ENCODE data around the gene TAF11L13.
"Not testable (repeated sequence)": the region's sequence is repeated elsewhere in the genome, so short reads cannot be mapped to it uniquely, and the experiment has no call there.

Gene TAF11L13

GRCh38 chr5:17619354-17619753 lies 12.5 kb upstream of the TAF11L13 start:
- H3K4me3 ChIP-seq (ENCODE audit: low read depth, low read length, poor library complexity, severe bottlenecking): no peak overlapping the region
- H2AFZ ChIP-seq (ENCODE audit: low read length): no peak overlapping the region
- H3K9me3 ChIP-seq (ENCODE audit: low read length): no peaks in the 10 kb centered on the region
- no peak overlapping the region for H3K4me2 ChIP-seq (ENCODE audit: low read length)
- no peaks in the 10 kb centered on the region for H3K9me2 ChIP-seq (ENCODE audit: low read depth, low read length)
- H3K36me3 ChIP-seq (ENCODE audit: insufficient read depth, low read length): no peaks in the 10 kb centered on the region
- H3K27me3 ChIP-seq (ENCODE audit: insufficient read depth, low read length): no peaks in the 10 kb centered on the region
- H3K79me2 ChIP-seq (ENCODE audit: insufficient read depth, low read length): no peaks in the 10 kb centered on the region
- H3F3A ChIP-seq (ENCODE audit: insufficient read depth, low read length): no peaks in the 10 kb centered on the region
- H3K9ac ChIP-seq (ENCODE audit: low read length): no peak overlapping the region
- TF ChIP-seq EZH2 (IDR thresholded peaks at IDR 0.05; ENCODE audit: borderline replicate concordance, low read length): no peak
- H4K20me1 ChIP-seq (ENCODE audit: insufficient read depth, low read length): no peaks in the 10 kb centered on the region
- H3K4me1 ChIP-seq (ENCODE audit: insufficient read depth, low read length, severe bottlenecking): no peaks in the 10 kb centered on the region
- no peak overlapping the region for H3K27ac ChIP-seq (ENCODE audit: low read depth, low read length, poor library complexity, severe bottlenecking)

- Histone ChIP-seq H3K36me3 (ENCODE audit: insufficient read depth, low read length) (no peaks in the 10 kb centered on the region), H3K79me2 (ENCODE audit: insufficient read depth, low read length) (no peaks in the 10 kb centered on the region), H2AFZ (ENCODE audit: low read length) (no peak overlapping the region), H3K4me1 (ENCODE audit: insufficient read depth, low read length, severe bottlenecking) (no peaks in the 10 kb centered on the region), H3K9me3 (ENCODE audit: low read length) (no peaks in the 10 kb centered on the region), H3K4me2 (ENCODE audit: low read length) (no peak overlapping the region), H3K9me2 (ENCODE audit: low read depth, low read length) (no peaks in the 10 kb centered on the region), H3F3A (ENCODE audit: insufficient read depth, low read length) (no peaks in the 10 kb centered on the region), H3K4me3 (ENCODE audit: low read depth, low read length, poor library complexity, severe bottlenecking) (no peak overlapping the region), H3K9ac (ENCODE audit: low read length) (no peak overlapping the region), H3K27ac (ENCODE audit: low read depth, low read length, poor library complexity, severe bottlenecking) (no peak overlapping the region), H3K27me3 (ENCODE audit: insufficient read depth, low read length) (no peaks in the 10 kb centered on the region), H4K20me1 (ENCODE audit: insufficient read depth, low read length) (no peaks in the 10 kb centered on the region)
- TF ChIP-seq EZH2 (IDR thresholded peaks at IDR 0.05; ENCODE audit: borderline replicate concordance, low read length): no peak
- peak; percentile 50; the same call in 1 of the 2 replicates for TF ChIP-seq CTCF (IDR thresholded peaks at IDR 0.05; ENCODE audit: low read length)
Observed at GRCh38 chr5:17620627-17621026, 11.3 kb upstream of the TAF11L13 start.

GRCh38 chr5:17625686-17626085 lies 6.2 kb upstream of the TAF11L13 start:
- Histone ChIP-seq H3K27ac (ENCODE audit: low read depth, low read length, poor library complexity, severe bottlenecking) (no peak overlapping the region), H3K4me3 (ENCODE audit: low read depth, low read length, poor library complexity, severe bottlenecking) (no peak overlapping the region), H3K27me3 (ENCODE audit: insufficient read depth, low read length) (no peaks in the 10 kb centered on the region), H3K4me2 (ENCODE audit: low read length) (no peak overlapping the region), H3K9ac (ENCODE audit: low read length) (no peak overlapping the region), H3F3A (ENCODE audit: insufficient read depth, low read length) (no peaks in the 10 kb centered on the region), H3K9me2 (ENCODE audit: low read depth, low read length) (no peaks in the 10 kb centered on the region), H2AFZ (ENCODE audit: low read length) (no peak overlapping the region), H3K4me1 (ENCODE audit: insufficient read depth, low read length, severe bottlenecking) (no peaks in the 10 kb centered on the region), H3K79me2 (ENCODE audit: insufficient read depth, low read length) (no peaks in the 10 kb centered on the region), H3K36me3 (ENCODE audit: insufficient read depth, low read length) (no peaks in the 10 kb centered on the region), H4K20me1 (ENCODE audit: insufficient read depth, low read length) (no peaks in the 10 kb centered on the region), H3K9me3 (ENCODE audit: low read length) (no peaks in the 10 kb centered on the region)
- no peak for TF ChIP-seq EZH2 (IDR thresholded peaks at IDR 0.05; ENCODE audit: borderline replicate concordance, low read length)

- H3K4me2 ChIP-seq (ENCODE audit: low read length): no peak within 1 kb of the TSS
- H3K36me3 ChIP-seq (ENCODE audit: insufficient read depth, low read length): no peaks in the 10 kb centered on the region
- no peaks in the 10 kb centered on the region for H3F3A ChIP-seq (ENCODE audit: insufficient read depth, low read length)
- no peaks in the 10 kb centered on the region for H3K27me3 ChIP-seq (ENCODE audit: insufficient read depth, low read length)
- H4K20me1 ChIP-seq (ENCODE audit: insufficient read depth, low read length): no peaks in the 10 kb centered on the region
- TF ChIP-seq CTCF (IDR thresholded peaks at IDR 0.05; ENCODE audit: low read length) (no peak), EZH2 (IDR thresholded peaks at IDR 0.05; ENCODE audit: borderline replicate concordance, low read length) (no peak)
- no peak within 1 kb of the TSS for H3K4me3 ChIP-seq (ENCODE audit: low read depth, low read length, poor library complexity, severe bottlenecking)
- no peaks in the 10 kb centered on the region for H3K79me2 ChIP-seq (ENCODE audit: insufficient read depth, low read length)
- no peak within 1 kb of the TSS for H2AFZ ChIP-seq (ENCODE audit: low read length)
- no peaks in the 10 kb centered on the region for H3K9me2 ChIP-seq (ENCODE audit: low read depth, low read length)
- no peaks in the 10 kb centered on the region for H3K4me1 ChIP-seq (ENCODE audit: insufficient read depth, low read length, severe bottlenecking)
- H3K9ac ChIP-seq (ENCODE audit: low read length): no peak within 1 kb of the TSS
- H3K9me3 ChIP-seq (ENCODE audit: low read length): no peaks in the 10 kb centered on the region
- H3K27ac ChIP-seq (ENCODE audit: low read depth, low read length, poor library complexity, severe bottlenecking): no peak within 1 kb of the TSS
Observed at GRCh38 chr5:17634160-17634559, 2.3 kb downstream of the TAF11L13 start, which contains the start of gene TAF11L14. Gene TAF11L14, plus strand, starts transcription at chr5:17634460.

- not testable (repeated sequence) for H3K36me3 ChIP-seq (ENCODE audit: insufficient read depth, low read length); H3K4me3 ChIP-seq (ENCODE audit: low read depth, low read length, poor library complexity, severe bottlenecking); H3K27me3 ChIP-seq (ENCODE audit: insufficient read depth, low read length); H3K9ac ChIP-seq (ENCODE audit: low read length); H3F3A ChIP-seq (ENCODE audit: insufficient read depth, low read length); H2AFZ ChIP-seq (ENCODE audit: low read length); H4K20me1 ChIP-seq (ENCODE audit: insufficient read depth, low read length); H3K27ac ChIP-seq (ENCODE audit: low read depth, low read length, poor library complexity, severe bottlenecking); H3K79me2 ChIP-seq (ENCODE audit: insufficient read depth, low read length); H3K4me1 ChIP-seq (ENCODE audit: insufficient read depth, low read length, severe bottlenecking); H3K9me2 ChIP-seq (ENCODE audit: low read depth, low read length); H3K4me2 ChIP-seq (ENCODE audit: low read length); H3K9me3 ChIP-seq (ENCODE audit: low read length)
Observed at GRCh38 chr5:17649232-17649631, 17.3 kb downstream of the TAF11L13 start.

- H3K9me3 ChIP-seq (ENCODE audit: low read length); H3K4me3 ChIP-seq (ENCODE audit: low read depth, low read length, poor library complexity, severe bottlenecking); H3K36me3 ChIP-seq (ENCODE audit: insufficient read depth, low read length); H2AFZ ChIP-seq (ENCODE audit: low read length); H4K20me1 ChIP-seq (ENCODE audit: insufficient read depth, low read length); H3K9ac ChIP-seq (ENCODE audit: low read length); H3K9me2 ChIP-seq (ENCODE audit: low read depth, low read length); H3K4me2 ChIP-seq (ENCODE audit: low read length); H3K27ac ChIP-seq (ENCODE audit: low read depth, low read length, poor library complexity, severe bottlenecking); H3F3A ChIP-seq (ENCODE audit: insufficient read depth, low read length); H3K4me1 ChIP-seq (ENCODE audit: insufficient read depth, low read length, severe bottlenecking); H3K27me3 ChIP-seq (ENCODE audit: insufficient read depth, low read length); H3K79me2 ChIP-seq (ENCODE audit: insufficient read depth, low read length): not testable (repeated sequence)
Observed at GRCh38 chr5:17655201-17655759, 23.4 kb downstream of the TAF11L13 start.

Data from OCI-LY1 (cell line).